A673 (cell line): Measurements from ENCODE around the gene ZDHHC4. TPM values are rescaled to one million over a fixed set of nuclear protein-coding genes. Genes with fewer than 3 reads are reported as not detected.

Experiments used
- BruUV-seq: library from RNA; stranded (reverse); fragments of 400-500 nt; replicated peaks from 2 replicates; lab custom pipeline; 2021; lab: Mats Ljungman, UMichigan
- CTCF ChIA-PET: fragments of 300-600 bp; sonication (Branson Sonifier 250); formaldehyde crosslinking; loops from one replicate; lab custom pipeline; 2022; ENCODE audit warnings: antibody characterized with exemption; lab: Charles Lee
- POLR2A ChIA-PET: fragments of 300-600 bp; sonication (Branson Sonifier 250); formaldehyde crosslinking; loops from one replicate; lab custom pipeline; 2022; ENCODE audit warnings: antibody characterized with exemption; ENCODE audit not compliant: low non-redundant PET; lab: Charles Lee
- DNase-seq: peaks from one replicate; pipeline ENCODE4 v3.0.0-alpha.2; 2015; ENCODE audit warnings: low spot score
- H3K27ac ChIP-seq: fragments of 200-600 bp; sonication (generic); 2 replicates; pipeline ENCODE4 v1.5.1; 2016; ENCODE audit warnings: mixed run types, low read depth, mild to moderate bottlenecking, mixed read lengths, antibody characterized with exemption, low read length; ENCODE audit not compliant: poor library complexity, severe bottlenecking
- H3K27me3 ChIP-seq: fragments of 200-600 bp; sonication (generic); replicated peaks from 2 replicates; pipeline ENCODE4 v1.6.1; 2017; ENCODE audit warnings: mixed run types, low read depth, mild to moderate bottlenecking, mixed read lengths, antibody characterized with exemption, low read length; ENCODE audit not compliant: insufficient read depth, poor library complexity
- H3K36me3 ChIP-seq: fragments of 200-600 bp; sonication (generic); 2 replicates; pipeline ENCODE4 v1.6.1; 2016; ENCODE audit warnings: mixed run types, mild to moderate bottlenecking, mixed read lengths, antibody characterized with exemption, low read length; ENCODE audit not compliant: insufficient read depth, poor library complexity, severe bottlenecking
- H3K4me1 ChIP-seq: fragments of 200-600 bp; sonication (generic); 2 replicates; pipeline ENCODE4 v1.6.1; 2017; ENCODE audit warnings: mixed run types, mild to moderate bottlenecking, mixed read lengths, antibody characterized with exemption, low read length; ENCODE audit not compliant: insufficient read depth, poor library complexity, severe bottlenecking
- H3K4me3 ChIP-seq: fragments of 200-600 bp; sonication (generic); 2 replicates; pipeline ENCODE4 v1.5.1; 2016; ENCODE audit warnings: low read depth, mixed run types, mild to moderate bottlenecking, mixed read lengths, low read length; ENCODE audit not compliant: poor library complexity, severe bottlenecking
- H3K9me3 ChIP-seq: fragments of 200-600 bp; sonication (generic); 2 replicates; pipeline ENCODE4 v1.6.1; 2016; ENCODE audit warnings: mixed run types, low read depth, mild to moderate bottlenecking, mixed read lengths, antibody characterized with exemption, low read length; ENCODE audit not compliant: poor library complexity, severe bottlenecking
- CTCF ChIP-seq: fragments of 300-800, 200-600 bp; sonication (generic); conservative IDR thresholded peaks from 2 replicates; pipeline ENCODE4 v1.5.1; 2017; ENCODE audit warnings: low read depth, mild to moderate bottlenecking, antibody characterized with exemption, low read length, moderate library complexity, mixed read lengths
- EZH2 ChIP-seq: fragments of 200-600 bp; sonication (generic); IDR thresholded peaks from 2 replicates; pipeline ENCODE4 v1.6.1; 2017; ENCODE audit warnings: borderline replicate concordance, low read depth, mild to moderate bottlenecking, mixed read lengths, antibody characterized with exemption, low read length; ENCODE audit not compliant: poor library complexity, severe bottlenecking
- intact Hi-C: fragments of 100-400 bp; cut with micrococcal nuclease; formaldehyde crosslinking; loops from one replicate; pipeline ENCODE4 v1.10.0; 2022; ENCODE audit not compliant: unreplicated experiment
- total RNA-seq: library from RNA; stranded (reverse); gene quantifications from 2 replicates; pipeline ENCODE4 v1.2.3, GENCODE V29; 2021

Gene ZDHHC4
- total RNA-seq, 1 experiment from 2014 or later: 72.4 TPM

GRCh38 chr7:6623589-6624245, 46.5 kb downstream of the ZDHHC4 start:
- Histone ChIP-seq H3K4me1 (no peaks in the 10 kb centered on the region), H3K36me3 (no peaks in the 10 kb centered on the region), H3K9me3 (no peaks in the 10 kb centered on the region), H3K4me3 (no peak overlapping the region), H3K27me3 (no peaks in the 10 kb centered on the region), H3K27ac (no peak overlapping the region)
- no peak for TF ChIP-seq EZH2
- POLR2A ChIA-PET: no interaction called here
- no TSS peak for BruUV-seq
- no peak for DNase-seq
- intact Hi-C loops: no loop called here
- CTCF ChIA-PET: interaction anchor here (0.6 kb wide), 1 partner anchor 11 kb away, joined by 3 read pairs; no protein-coding TSS in a partner anchor

- ChIA-PET POLR2A (no interaction called here), CTCF (interaction anchor here (0.6 kb wide), 1 partner anchor 11 kb away, joined by 3 read pairs; no protein-coding TSS in a partner anchor)
- H3K4me3 ChIP-seq: no peak overlapping the region
- DNase-seq: no peak
- TF ChIP-seq EZH2 (no peak), CTCF (no peak)
- no TSS peak for BruUV-seq
- intact Hi-C loops: no loop called here
- no peaks in the 10 kb centered on the region for H3K27me3 ChIP-seq
- no peak overlapping the region for H3K27ac ChIP-seq
- H3K4me1 ChIP-seq: no peaks in the 10 kb centered on the region
- no peaks in the 10 kb centered on the region for H3K9me3 ChIP-seq
- H3K36me3 ChIP-seq: no peaks in the 10 kb centered on the region
Observed at GRCh38 chr7:6624246-6624611, 47.0 kb downstream of the ZDHHC4 start.

GRCh38 chr7:6628045-6628444, 50.8 kb downstream of the ZDHHC4 start:
- intact Hi-C loops: no loop called here
- Histone ChIP-seq H3K9me3 (no peaks in the 10 kb centered on the region), H3K4me3 (no peak overlapping the region), H3K36me3 (no peaks in the 10 kb centered on the region), H3K27me3 (no peaks in the 10 kb centered on the region), H3K4me1 (no peaks in the 10 kb centered on the region), H3K27ac (no peak overlapping the region)
- CTCF ChIA-PET: no interaction called here
- POLR2A ChIA-PET: no interaction called here
- TF ChIP-seq EZH2 (no peak), CTCF (no peak)
- DNase-seq: no peak
- no TSS peak for BruUV-seq
